K562 (cell line): Measurements from ENCODE around the gene KCTD1.

ENCODE experiments used
- CEBPG ChIP-seq, 3 experiments: fragments of 200-800 bp in 1 of 3; sonication (Bioruptor generic) in 1 of 3; sonication (generic) in 1 of 3; formaldehyde crosslinking in 1 of 3; IDR thresholded peaks in 2 of 3; conservative IDR thresholded peaks in 1 of 3; 2 replicates each; pipeline versions ENCODE4 v1.6.1 to v1.8.0; 2016 to 2022; ENCODE audit warnings: missing compliant biosample characterization in 2 of 3, missing genetic modification characterization in 2 of 3, mild to moderate bottlenecking in 1 of 3, missing genetic modification reagents in 1 of 3
- EHMT2 ChIP-seq: fragments of 450-650 bp; IDR thresholded peaks from 2 replicates; pipeline ENCODE4 v1.6.1; 2018; ENCODE audit warnings: antibody characterized with exemption
- MTA2 ChIP-seq: fragments of 450-650 bp; IDR thresholded peaks from 2 replicates; pipeline ENCODE4 v1.6.1; 2016; ENCODE audit warnings: low read depth
- ZNF232 ChIP-seq: sonication (generic); formaldehyde crosslinking; IDR thresholded peaks from 2 replicates; pipeline ENCODE4 v1.8.0; 2022; ENCODE audit warnings: mild to moderate bottlenecking, missing genetic modification reagents
- TF ChIP-seq, protein P1 (sequence below): sonication (generic); formaldehyde crosslinking; IDR thresholded peaks from 2 replicates; pipeline ENCODE4 v1.8.1; 2022; ENCODE audit warnings: missing genetic modification reagents
- TF ChIP-seq, protein P2 (sequence below): fragments of 250-450 bp; sonication (Bioruptor Pico); IDR thresholded peaks from 2 replicates; pipeline ENCODE4 v1.4.0; 2020
- TF ChIP-seq, protein P3 (sequence below): sonication (generic); formaldehyde crosslinking; IDR thresholded peaks from 2 replicates; pipeline ENCODE4 v1.5.0; 2020; ENCODE audit warnings: missing genetic modification reagents

DNA sequence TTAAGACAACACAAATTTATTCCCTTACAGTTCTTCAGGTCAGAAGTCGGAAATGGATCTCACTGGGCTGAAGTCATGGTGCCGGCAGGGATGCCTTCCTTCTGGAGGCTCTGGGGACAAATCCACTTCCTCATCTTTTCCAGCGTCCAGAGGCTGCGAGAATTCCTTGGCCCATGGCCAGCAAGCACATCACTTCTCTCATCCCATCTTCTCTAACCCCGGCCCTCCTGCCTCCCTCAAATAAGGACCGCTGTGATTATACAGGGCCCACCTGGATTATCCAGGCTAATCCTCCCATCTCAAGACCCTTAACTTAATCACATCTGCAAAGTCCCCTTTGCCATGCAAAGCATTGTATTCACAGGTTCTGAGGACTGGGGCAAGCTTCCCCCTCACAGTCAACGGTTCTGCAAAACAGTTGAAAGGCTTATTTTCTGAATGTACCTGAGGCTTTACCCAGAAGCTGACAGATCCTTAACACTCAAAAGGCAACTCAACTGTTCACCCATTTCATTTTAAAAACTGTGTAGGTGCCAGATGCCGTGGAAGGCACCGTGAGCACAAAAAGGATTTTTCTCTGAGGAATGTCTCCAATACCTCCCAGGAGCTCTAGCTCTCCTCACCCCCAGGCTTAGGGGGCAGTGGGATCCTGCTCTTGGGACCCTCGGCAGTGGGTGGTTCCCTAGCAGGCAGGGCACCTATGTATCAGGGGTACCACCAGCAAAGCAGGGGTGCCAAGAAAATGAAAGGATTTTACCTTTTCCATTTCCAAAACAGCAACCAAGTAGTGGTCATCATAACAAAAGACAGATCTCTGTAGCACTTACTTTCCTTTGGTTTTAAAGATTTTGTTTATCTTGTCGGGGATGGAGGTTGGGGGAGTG, 84.0 kb downstream of the KCTD1 start:
- TF ChIP-seq EHMT2 (no peak), MTA2 (no peak), ZNF232 (CRISPR knock-in tag) (no peak), CEBPG (CRISPR knock-in tag; IDR thresholded peaks at IDR 0.05) (no peak), CEBPG (tag; conservative IDR thresholded peaks at IDR 0.05 in 1 of 2, IDR thresholded peaks at IDR 0.05 in 1 of 2) (no peak)
- TF ChIP-seq, protein P1, sequence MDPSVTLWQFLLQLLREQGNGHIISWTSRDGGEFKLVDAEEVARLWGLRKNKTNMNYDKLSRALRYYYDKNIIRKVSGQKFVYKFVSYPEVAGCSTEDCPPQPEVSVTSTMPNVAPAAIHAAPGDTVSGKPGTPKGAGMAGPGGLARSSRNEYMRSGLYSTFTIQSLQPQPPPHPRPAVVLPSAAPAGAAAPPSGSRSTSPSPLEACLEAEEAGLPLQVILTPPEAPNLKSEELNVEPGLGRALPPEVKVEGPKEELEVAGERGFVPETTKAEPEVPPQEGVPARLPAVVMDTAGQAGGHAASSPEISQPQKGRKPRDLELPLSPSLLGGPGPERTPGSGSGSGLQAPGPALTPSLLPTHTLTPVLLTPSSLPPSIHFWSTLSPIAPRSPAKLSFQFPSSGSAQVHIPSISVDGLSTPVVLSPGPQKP (CRISPR knock-in tag): no peak
- TF ChIP-seq, protein P2, sequence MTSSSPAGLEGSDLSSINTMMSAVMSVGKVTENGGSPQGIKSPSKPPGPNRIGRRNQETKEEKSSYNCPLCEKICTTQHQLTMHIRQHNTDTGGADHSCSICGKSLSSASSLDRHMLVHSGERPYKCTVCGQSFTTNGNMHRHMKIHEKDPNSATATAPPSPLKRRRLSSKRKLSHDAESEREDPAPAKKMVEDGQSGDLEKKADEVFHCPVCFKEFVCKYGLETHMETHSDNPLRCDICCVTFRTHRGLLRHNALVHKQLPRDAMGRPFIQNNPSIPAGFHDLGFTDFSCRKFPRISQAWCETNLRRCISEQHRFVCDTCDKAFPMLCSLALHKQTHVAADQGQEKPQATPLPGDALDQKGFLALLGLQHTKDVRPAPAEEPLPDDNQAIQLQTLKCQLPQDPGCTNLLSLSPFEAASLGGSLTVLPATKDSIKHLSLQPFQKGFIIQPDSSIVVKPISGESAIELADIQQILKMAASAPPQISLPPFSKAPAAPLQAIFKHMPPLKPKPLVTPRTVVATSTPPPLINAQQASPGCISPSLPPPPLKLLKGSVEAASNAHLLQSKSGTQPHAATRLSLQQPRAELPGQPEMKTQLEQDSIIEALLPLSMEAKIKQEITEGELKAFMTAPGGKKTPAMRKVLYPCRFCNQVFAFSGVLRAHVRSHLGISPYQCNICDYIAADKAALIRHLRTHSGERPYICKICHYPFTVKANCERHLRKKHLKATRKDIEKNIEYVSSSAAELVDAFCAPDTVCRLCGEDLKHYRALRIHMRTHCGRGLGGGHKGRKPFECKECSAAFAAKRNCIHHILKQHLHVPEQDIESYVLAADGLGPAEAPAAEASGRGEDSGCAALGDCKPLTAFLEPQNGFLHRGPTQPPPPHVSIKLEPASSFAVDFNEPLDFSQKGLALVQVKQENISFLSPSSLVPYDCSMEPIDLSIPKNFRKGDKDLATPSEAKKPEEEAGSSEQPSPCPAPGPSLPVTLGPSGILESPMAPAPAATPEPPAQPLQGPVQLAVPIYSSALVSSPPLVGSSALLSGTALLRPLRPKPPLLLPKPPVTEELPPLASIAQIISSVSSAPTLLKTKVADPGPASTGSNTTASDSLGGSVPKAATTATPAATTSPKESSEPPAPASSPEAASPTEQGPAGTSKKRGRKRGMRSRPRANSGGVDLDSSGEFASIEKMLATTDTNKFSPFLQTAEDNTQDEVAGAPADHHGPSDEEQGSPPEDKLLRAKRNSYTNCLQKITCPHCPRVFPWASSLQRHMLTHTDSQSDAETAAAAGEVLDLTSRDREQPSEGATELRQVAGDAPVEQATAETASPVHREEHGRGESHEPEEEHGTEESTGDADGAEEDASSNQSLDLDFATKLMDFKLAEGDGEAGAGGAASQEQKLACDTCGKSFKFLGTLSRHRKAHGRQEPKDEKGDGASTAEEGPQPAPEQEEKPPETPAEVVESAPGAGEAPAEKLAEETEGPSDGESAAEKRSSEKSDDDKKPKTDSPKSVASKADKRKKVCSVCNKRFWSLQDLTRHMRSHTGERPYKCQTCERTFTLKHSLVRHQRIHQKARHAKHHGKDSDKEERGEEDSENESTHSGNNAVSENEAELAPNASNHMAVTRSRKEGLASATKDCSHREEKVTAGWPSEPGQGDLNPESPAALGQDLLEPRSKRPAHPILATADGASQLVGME (CRISPR knock-in tag): no peak
- TF ChIP-seq, protein P3, sequence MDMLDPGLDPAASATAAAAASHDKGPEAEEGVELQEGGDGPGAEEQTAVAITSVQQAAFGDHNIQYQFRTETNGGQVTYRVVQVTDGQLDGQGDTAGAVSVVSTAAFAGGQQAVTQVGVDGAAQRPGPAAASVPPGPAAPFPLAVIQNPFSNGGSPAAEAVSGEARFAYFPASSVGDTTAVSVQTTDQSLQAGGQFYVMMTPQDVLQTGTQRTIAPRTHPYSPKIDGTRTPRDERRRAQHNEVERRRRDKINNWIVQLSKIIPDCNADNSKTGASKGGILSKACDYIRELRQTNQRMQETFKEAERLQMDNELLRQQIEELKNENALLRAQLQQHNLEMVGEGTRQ (CRISPR knock-in tag): no peak
